DMS153 treated with DMSO at 0.1 percent for 48 hours (cell line): ENCODE data around the gene WDFY4.

Experiments
- DNase-seq: peaks from one replicate; lab custom pipeline; 2025; ENCODE audit not compliant: unreplicated experiment; lab: John Stamatoyannopoulos, UW

Gene WDFY4

DNA sequence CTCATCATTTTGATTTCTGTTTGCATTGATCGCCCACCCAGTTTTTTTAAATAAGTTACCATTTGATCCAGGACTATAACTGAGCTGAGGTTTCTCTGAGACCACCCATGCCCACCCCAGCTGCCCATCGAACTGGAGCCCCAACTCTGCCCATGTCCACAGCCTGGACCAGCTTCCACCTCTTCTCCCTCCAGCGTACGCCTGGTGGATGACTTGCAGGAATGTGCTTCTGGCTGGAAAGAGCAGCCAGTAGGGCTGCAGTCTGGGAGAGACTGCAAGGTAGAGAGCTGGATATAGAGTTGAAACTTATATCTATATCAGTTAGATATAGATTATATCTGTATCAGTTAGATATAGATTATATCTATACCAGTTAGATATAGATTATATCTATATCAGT lies 280.8 kb downstream of the WDFY4 start:
- DNase-seq = no peak

DNA sequence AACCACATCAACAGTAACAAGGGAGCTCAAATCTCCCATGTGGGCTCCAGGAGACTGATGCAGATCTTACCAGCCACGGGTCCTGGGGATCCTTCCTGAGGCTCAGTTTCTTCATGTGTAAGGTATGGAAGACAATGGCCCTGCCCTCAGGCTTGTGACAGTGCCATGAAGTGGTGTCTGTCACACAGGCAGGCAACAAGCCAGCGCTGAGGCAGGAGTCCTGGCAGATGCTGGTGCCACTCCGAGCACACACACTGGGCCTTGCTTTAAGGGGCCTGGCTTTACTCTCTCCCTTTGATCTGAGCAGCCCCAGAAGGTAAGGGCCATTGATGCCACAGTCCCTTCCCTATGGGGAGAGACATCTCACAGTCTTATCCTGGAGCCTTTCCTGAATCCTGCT lies 283.4 kb downstream of the WDFY4 start:
- no peak for DNase-seq

DNA sequence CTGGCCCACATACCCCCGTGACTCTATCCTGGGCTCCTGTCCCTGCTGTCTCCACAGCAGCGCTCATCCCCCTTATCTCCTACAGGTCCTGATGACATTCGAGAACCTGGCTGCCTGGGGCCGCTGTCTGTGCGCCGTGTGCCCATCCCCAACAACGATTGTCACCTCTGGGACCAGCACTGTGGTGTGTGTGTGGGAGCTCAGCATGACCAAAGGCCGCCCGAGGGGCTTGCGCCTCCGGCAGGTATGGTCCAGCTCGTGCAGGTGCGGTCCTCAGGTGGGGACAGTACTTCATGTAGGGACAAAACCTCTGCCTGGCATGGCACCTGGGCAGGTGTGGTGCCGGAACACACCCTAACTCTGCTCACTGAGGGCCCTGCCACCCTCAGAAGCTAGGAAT lies 285.4 kb downstream of the WDFY4 start:
- DNase-seq = no peak

DNA sequence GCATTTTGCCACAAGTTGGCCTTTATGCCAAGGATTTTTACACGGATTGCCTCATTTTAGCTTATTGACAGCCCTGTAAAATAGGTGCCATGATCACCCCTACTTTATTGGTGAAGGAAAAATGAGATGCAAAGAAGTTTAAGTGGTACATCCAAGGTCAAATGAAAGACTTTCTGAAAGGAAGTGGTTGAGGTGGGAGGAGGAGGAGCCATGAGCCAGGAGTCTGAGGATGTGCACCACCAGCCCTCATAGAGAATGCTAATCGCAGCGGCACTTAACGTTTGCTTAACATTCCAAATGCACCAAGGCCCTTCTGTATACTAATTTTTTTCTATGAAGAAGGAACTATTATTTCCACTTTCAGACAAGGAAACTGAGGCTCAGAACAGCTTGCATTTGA lies 286.0 kb downstream of the WDFY4 start:
- no peak for DNase-seq

DNA sequence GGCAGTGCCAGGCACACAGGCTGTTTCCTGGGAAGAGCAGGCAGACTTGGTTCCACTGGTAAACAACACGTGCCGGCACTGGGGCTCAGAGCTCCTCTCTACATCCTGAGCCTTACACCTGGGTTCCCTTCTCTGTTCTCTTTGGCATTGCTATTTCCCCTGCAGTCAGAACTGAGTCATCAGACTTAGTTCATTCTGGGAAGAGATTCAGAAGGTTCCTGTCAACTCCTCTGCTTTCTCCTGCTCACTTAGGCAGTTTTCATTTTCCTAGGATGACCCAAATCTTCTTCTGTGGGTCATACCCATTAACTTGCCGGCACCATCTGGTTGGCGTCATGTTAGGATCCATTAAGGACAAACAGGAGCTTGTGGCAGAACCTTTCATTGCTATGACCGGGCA lies 288.4 kb downstream of the WDFY4 start:
- DNase-seq = no peak

DNA sequence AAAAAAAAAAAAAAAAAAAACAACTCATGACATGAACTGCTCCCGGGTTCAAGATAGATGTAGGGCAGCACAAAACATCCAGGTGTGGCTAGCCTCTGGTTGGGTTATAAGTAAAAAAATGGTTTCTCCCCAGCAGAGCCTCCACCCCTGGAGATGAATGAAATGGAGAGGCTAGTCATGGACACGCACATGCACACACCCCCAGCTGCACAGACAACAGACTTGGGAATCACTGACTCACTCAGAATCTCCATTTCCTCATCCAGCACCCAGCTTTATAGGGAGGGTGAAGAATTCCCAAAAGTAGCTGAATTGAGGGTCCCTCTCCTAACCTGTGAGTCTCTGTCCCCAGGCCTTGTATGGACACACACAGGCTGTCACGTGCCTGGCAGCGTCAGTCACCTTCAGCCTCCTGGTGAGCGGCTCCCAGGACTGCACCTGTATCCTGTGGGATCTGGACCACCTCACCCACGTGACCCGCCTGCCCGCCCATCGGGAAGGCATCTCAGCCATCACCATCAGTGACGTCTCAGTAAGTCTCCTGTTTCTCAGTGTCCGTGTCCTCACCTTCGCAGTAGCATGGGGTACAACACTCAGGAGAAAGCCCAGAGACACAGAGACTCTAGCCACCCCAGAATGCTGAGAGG lies 290.0 kb downstream of the WDFY4 start:
- DNase-seq = no peak

DNA sequence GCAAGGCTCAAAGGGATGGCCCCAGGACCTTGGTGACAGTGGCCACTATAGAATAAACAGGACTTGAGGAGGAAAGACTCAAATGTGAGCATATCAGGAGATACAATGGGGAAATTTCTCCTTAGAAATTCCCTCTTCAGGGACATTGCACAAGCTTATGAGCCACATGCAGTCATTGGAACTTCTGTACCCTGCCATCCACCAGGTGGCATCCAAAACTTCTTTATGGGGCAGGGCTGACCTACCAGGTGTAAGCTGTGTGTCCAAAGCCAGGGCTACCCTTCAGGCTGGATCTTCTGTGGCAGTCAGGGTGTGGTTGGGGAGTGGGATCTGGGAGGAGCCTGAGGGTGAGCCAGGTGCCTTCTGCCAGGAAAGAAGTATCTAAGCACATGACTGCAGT lies 291.5 kb downstream of the WDFY4 start:
- no peak for DNase-seq

DNA sequence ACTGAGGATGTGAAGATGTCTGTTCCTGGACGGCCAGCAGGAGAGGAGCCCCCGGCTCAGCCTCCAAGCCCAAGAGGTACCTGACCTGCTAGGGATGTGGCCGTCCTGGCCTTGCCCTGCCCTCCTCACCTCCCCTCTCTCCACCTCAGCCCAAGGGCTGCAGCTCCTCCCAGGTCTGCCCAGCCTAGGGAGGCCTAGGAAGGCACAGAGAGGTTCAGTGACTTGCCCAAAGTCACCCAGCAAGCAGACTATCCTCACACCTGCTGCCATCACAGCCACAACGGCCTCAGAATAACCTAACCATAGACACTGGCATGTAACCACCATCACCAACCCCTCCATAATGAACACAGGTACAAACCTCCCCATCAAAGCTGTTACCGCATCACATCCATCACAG lies 293.6 kb downstream of the WDFY4 start:
- no peak for DNase-seq

DNA sequence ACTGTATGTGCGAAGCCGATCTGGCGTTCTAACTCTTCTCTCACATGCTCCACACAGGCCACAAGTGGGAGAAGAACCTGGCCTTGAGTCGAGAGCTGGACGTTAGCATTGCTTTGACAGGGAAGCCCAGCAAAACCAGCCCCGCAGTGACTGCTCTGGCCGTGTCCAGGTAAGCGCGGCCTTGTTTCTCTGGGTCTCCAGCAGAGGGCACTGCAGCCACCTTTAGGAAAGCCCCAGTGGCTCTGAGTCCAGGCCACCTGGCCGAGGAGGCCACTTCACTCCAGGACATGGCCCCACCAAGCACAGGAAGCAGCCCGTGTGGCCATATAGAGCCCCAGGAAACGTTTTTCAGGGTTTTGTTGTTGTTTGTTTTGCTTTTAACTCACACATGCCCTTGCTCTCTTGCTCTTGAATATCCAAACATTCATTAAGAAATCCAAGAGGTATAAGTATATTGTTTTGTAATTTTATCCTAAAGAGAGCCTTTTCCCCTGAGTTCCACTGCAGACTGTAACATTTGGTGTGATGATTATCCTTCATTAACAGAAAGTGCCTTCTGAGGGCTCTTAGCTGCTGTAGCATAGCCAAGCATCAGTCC lies 296.7 kb downstream of the WDFY4 start:
- DNase-seq = peak; percentile 2

DNA sequence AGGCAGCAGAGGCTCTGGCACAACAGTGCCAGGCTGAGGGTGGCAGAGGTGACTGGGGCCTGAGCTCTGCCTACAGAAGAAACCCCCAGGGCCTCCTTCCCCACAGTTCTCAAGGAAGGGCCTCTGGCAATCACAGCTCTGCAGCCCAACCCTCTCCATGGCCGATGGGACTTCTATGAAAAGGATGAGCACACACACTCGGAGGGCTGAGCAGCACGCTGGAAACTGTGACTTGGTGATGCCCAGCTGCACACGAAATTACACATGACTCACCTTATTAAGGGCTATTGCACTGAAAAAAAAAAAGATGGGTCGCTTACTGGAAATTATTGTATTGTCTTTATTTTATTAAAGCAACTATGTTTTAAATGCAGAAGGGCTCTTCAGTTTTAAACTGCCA lies 297.9 kb downstream of the WDFY4 start:
- no peak for DNase-seq

DNA sequence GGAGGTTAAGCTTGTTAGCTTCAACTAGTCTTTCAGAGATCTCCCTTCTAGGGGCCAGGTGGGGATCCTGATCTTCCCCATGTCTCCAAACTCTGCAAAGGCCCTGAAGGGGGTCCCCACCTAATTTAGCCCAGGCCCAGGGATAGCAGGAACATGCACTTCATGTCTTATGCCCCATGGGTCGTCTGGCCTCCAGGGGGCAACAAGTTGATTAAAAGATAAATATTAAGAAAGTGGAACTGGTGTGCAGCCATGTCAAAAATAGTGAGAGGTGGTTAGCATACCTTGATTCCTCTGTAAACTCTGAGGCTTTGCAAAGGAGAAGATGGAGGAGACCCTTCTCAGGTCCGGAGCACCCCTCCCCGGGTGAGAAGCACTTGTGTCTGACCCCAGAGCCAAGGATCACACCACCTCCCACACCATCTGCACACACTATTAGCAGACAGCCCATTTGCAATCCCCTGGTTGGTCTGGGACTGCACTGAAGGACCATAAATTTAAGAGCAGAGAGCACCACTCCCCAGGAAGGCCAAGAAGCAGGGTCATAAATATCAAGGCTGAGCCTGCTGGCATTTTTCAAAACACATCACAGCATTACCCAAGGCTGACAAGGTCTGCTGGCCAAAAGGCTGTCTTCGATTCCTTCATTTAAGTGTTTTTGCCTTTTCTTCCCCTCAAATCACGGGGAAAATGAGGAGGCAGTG lies 299.1 kb downstream of the WDFY4 start:
- DNase-seq = no peak

DNA sequence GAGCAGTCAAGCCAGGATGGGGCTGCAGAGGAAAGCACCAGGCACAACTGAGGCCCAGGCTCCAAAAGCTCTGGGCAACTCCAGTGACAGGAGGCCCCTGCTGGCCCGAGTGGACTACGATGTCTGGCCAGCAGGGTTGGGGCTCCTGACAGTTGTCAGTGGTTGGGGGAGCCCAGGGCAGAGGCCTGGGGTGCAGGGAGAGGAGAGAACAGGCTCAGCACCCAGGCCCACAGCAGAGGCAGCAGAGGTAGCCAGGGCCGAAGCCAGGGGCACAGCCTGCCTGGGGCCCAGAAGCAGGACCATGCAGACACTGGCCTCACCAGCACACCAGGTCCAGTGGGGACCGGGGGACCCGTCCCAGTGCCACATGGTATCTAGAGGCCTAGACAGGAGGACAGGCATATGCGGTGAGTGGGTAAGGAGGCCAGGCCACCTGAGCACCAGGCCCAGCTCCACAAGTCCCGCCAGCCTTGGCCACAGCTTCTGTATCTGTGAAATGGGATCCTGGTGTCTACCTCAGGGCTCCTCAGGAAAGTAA lies 301.0 kb downstream of the WDFY4 start:
- no peak for DNase-seq

DNA sequence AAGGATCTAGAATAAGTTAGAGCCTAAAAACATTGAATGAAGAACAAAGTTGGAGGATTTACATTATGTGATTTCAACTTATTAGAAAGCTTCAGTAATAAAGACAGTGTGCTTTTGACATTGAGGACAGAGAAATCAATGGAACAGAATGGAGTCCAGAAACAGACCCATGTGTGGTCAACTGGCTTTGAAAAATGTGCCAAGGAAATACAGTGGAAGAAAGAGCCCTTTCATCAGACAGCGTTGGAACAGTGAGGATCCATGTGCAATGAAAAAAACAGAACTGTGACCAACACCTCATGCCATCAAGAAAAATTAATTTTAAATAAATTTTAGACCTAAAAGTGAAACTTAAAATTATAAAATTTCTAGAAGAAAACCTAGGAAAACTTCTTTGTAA lies 305.6 kb downstream of the WDFY4 start:
- DNase-seq = no peak

DNA sequence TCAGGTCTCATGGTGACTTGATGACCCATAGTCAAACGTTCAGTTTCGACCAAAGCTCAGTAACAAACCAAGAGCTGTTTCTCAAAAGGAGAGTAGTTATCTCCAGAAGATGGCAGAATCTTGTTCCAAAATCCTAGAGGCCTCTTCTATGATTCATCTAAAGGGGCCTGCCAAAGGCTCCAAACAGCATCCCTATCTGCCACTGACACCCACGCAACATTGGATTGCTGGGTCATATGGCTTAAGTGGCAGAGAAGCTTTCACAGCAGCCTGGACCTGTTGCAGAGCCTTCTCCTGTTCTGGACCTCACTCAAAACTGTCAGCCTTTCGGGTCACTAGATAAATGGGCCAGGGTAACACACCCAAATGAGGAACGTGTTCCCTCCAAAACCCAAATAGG lies 309.0 kb downstream of the WDFY4 start:
- DNase-seq = no peak

DNA sequence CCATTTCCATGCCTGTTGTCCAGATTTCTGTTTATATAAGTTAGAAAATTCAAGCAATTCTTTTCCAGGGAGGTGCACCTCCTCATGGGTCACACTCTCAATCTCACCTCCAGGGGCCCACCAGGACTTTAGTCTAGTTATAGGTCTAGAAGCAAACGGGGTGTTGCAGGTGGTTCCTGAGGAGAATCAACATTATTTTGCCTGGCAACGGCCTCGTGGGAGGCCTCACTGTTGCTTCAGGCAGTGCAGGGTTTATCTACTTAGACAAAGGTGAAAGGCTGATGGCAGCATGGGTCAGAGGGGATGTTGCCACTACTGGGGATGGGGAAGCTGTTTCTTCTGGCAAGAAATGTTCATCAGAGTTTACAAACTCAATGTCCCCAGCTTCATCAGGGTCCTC lies 311.7 kb downstream of the WDFY4 start:
- no peak for DNase-seq

DNA sequence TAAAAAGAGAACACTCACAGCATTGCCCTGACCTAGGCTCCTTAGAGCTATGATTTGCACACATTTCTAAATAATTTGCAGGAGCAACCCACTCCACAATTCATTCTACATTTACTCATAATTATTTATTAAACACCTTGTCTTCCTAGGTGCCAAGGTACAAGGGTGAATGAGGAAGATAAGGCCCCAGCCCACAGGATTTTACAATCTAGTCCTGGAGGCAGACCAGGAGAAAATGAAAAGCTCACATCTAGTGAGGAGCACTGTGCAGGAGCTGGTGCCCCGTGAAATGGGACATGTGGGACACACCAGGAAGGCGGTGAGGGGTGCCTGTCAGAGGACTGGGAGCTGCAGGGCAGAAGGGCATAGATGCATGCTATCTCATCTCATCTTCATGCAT lies 314.7 kb downstream of the WDFY4 start:
- DNase-seq = no peak

DNA sequence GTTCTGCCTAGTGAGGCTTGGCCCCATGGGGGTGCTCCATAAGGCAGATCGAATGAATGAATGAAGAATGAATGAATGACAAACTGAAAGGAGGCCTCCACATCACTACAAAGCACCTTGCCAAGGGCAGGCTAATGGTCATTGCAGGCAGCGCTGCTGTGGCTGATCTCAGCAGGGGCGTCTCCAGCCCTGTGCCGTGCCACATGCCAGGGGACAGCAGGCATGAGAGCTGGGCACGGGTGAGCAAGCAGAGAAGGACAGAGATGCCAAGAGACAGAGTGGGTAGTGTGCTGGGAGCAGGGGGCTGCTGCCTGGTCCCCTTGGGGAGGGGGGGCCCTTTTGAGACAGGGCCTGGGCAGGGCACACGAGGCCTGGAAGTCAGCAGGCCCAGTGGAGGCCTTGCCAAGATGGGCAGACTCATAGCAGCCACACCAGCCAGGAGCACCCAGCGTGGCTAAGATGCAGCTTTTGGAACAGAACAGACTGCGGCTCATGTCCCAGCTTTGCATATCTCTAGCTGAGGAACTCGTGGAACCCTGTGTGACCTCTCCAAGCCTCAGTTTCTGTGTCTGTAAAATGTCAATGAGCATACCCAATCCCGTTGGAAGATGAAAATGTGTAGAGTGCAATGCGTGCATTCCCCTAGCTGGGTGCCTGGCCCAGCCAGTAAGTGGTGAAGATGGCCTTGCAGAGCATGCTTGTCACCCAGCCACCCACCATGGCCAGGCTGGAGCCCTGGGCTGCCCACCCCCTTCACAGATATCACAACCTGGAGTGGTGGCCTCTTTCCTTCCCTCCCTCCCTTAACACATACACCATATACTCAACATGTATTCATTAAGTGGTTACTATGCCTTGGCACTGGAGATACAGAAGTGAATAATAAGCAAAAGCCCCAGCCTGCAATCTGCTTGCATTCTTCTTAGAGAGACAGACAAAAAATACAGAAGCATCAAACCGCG lies 316.0 kb downstream of the WDFY4 start:
- DNase-seq = no peak

DNA sequence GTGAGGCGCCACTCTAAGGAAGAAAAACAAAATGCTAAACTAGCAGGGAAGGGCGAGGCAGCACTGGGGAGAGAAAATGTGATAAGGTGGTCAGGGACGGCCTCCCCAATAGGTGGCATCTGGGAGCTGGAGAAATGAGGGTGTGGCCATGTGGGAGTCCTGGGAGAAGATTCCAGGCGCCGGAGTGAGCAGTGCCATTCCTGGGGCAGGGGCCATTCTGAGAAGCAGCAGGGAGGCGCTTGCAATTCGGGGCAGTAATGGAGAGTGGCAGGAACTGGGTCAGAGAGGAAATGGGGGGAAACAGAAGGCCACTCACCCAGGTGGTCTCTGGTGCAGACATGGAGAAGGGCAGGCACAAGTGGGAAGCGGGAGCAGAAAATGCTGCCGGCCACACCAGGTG lies 316.7 kb downstream of the WDFY4 start:
- DNase-seq = no peak

DNA sequence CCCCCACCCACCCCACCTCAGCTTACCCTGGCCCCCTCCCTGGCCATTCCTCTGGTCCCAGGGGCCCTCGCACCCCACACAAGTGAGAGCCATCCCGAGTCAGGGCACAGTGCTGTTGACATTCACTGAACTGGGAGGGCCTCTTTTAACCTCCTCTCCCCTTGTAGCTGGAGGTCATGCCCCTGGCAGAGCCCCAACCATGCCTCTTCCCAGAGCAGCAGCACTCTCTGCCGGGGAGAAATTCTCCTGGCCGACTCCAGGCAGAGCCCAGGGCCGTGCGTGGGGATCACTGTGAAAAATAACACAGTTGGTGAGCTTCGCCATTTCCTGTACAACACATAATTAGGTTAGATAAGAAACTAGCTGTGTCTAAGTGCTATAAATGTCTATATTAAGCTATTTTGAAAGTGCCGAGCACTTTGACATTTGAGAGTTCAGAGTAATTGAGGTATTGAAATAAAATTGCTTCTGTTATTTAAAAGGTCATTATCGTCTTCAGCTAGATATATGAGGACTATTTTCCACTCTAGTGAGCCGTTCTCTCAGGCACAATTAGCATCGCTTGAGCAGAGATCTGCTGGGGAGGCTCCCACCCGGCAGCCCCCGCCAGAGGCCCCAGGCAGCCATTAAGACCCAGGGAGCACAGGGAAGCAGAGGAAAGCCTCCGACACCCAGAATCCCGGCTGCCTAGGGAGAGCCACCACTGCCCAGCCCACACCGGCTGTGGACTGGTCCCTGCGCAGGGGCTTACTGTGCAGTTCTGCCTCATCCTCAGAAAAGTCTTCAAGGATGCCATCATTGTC lies 317.4 kb downstream of the WDFY4 start:
- no peak for DNase-seq

DNA sequence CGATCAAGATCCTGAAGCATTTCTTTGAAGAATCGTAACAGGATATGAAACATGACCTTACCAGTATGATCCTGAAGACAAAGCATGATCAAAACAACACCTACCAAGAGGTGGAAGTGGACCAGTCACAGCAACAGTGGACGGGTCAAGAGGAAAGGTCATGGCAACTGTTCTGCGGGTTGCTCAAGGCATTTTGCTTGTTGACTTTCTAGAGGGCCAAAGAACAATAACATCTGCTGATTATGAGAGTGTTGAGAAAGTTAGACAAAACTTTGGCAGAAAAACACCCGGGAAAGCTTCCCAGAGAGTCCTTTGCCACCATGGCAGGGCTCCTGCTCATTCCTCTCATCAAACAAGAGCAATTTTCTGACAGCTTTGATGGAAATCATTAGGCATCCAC lies 320.6 kb downstream of the WDFY4 start:
- DNase-seq = no peak
